Prostate gland (tissue), 2 donors: Measurements from ENCODE around the gene AFF3. TPM values are rescaled to one million over a fixed set of nuclear protein-coding genes. Genes with fewer than 3 reads are reported as not detected.

Experiments
- DNase-seq: peaks from one replicate; pipeline ENCODE4 v3.0.0-alpha.2; 2019; ENCODE audit warnings: low spot score
- H3K27ac ChIP-seq, 2 donors: fragments of 200-600 bp; sonication (generic); 2 replicates each; pipeline ENCODE4 v1.5.1; 2017 to 2019
- H3K27me3 ChIP-seq: fragments of 200-600 bp; sonication (generic); replicated peaks from 2 replicates; pipeline ENCODE4 v1.5.1; 2019; ENCODE audit not compliant: insufficient read depth
- H3K36me3 ChIP-seq, 2 donors: fragments of 200-600 bp; sonication (generic); 1 replicate in 1 of 2; 2 replicates in 1 of 2; pipeline versions ENCODE4 v1.5.1 to v1.8.1; 2017 to 2019
- H3K4me1 ChIP-seq: fragments of 200-600 bp; sonication (generic); replicated peaks from 2 replicates; pipeline ENCODE4 v1.5.1; 2019
- H3K4me3 ChIP-seq, 2 donors: fragments of 200-600 bp; sonication (generic); 2 replicates each; pipeline ENCODE4 v1.5.1; 2017 to 2019
- H3K9me3 ChIP-seq: fragments of 200-600 bp; sonication (generic); 2 replicates; pipeline ENCODE4 v1.5.1; 2017
- POLR2A ChIP-seq: fragments of 450-650 bp; IDR thresholded peaks from one replicate; pipeline ENCODE4 v1.6.1; 2016; ENCODE audit warnings: antibody characterized with exemption, mild to moderate bottlenecking
- POLR2AphosphoS5 ChIP-seq: sonication (generic); formaldehyde crosslinking; IDR thresholded peaks from one replicate; pipeline ENCODE4 v1.6.1; 2017; ENCODE audit warnings: antibody characterized with exemption
- WGBS: methylation state at CpG from one replicate; pipeline ENCODE4 v1.1.5; 2018; 5-methylcytosine and 5-hydroxymethylcytosine counted together
- intact Hi-C: fragments of 100-400 bp; cut with DNase I; formaldehyde crosslinking; loops from one replicate; pipeline ENCODE4 v1.14.2; 2022
- total RNA-seq, 2 donors: library from RNA; depleted of rRNA; stranded (reverse); fragments of >200 nt; gene quantifications; one replicate each; pipeline ENCODE4 v1.1.0, GENCODE V29; 2016
- TF ChIP-seq, protein P1 (sequence below), 4 experiments: fragments of 200-600 bp in 2 of 4; fragments of 450-650 bp in 2 of 4; sonication (generic) in 2 of 4; IDR thresholded peaks; 1 replicate in 3 of 4; 2 replicates in 1 of 4; pipeline ENCODE4 v1.5.1; 2016 to 2019; ENCODE audit warnings: antibody characterized with exemption in 4 of 4, mild to moderate bottlenecking in 2 of 4, moderate library complexity in 2 of 4

Gene AFF3
- total RNA-seq, 2 donors from 2014 or later, result 74.4 to 113 TPM

DNA sequence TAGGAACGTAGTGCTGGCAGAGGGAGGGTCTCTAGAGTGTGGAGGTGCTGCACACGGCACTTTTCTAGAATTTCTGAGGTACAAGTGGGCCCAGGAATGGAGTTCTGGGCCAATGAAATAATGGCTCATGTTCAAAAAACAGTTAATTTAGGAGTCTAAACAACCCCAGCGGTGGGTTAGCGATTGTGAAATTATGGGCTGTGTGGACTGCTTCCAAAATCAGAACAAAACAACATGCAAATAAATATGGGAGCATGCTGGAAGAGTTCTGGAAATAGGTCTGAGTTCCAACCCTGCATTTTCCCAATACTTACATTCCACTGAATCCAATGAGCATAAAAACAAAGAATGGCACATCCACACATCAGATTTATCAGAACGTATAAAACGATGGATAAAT lies 317.6 kb downstream of the AFF3 start:
- no peak overlapping the region for H3K4me3 ChIP-seq
- TF ChIP-seq POLR2A, result no peak
- no peak for TF ChIP-seq POLR2AphosphoS5
- TF ChIP-seq, protein P1, sequence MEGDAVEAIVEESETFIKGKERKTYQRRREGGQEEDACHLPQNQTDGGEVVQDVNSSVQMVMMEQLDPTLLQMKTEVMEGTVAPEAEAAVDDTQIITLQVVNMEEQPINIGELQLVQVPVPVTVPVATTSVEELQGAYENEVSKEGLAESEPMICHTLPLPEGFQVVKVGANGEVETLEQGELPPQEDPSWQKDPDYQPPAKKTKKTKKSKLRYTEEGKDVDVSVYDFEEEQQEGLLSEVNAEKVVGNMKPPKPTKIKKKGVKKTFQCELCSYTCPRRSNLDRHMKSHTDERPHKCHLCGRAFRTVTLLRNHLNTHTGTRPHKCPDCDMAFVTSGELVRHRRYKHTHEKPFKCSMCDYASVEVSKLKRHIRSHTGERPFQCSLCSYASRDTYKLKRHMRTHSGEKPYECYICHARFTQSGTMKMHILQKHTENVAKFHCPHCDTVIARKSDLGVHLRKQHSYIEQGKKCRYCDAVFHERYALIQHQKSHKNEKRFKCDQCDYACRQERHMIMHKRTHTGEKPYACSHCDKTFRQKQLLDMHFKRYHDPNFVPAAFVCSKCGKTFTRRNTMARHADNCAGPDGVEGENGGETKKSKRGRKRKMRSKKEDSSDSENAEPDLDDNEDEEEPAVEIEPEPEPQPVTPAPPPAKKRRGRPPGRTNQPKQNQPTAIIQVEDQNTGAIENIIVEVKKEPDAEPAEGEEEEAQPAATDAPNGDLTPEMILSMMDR (IDR thresholded peaks at IDR 0.05), result no peak
- intact Hi-C loops, result no loop called here
- no peaks in the 10 kb centered on the region for H3K9me3 ChIP-seq
- 83% methylated on average over 6 of the region's 6 CpGs for WGBS
- no peak overlapping the region for H3K27ac ChIP-seq
- H3K4me1 ChIP-seq, result no peaks in the 10 kb centered on the region
- no peaks in the 10 kb centered on the region for H3K27me3 ChIP-seq
- no peaks in the 10 kb centered on the region for H3K36me3 ChIP-seq
- no peak for DNase-seq

DNA sequence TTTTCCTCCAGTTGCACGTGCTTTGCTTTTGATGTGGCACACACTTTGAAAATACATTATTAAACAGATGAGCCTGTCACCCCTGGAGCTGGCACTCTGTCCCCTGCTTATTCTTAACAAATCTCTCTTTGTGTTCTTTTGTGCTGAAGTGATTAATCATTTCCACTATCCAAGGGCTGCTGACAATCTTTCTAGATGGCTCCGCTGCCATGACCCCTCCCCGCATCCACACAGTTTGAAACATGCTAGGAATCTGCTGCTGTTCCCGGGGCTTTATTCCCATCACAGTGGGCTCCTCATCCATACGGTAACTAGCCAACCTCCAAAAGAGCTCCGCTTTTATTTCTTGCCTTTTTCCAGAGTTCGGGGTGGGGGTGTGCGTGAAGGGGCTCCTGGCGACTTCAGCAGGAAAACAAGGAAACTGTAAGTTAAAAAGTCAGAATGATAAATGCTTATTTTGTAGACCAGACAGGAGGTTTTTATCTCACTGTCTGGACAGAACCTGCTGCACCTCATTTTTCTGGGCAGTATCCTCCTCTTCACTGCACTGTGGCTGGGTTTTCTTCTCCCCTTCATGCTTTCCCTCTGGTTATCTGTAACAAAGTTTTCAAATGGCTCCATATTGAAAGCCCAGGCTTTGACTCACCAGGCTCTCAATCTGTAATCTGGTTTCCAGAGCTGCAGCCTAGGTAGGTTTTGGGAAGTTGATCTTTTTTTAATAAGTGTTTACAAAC lies 319.7 kb downstream of the AFF3 start:
- Histone ChIP-seq H3K4me3 (no peak overlapping the region), H3K27ac (no peak overlapping the region), H3K27me3 (no peaks in the 10 kb centered on the region), H3K36me3 (no peaks in the 10 kb centered on the region), H3K9me3 (no peaks in the 10 kb centered on the region), H3K4me1 (no peaks in the 10 kb centered on the region)
- intact Hi-C loops, result no loop called here
- DNase-seq, result no peak
- 51% methylated on average over 9 of the region's 9 CpGs for WGBS
- TF ChIP-seq, protein P1 (IDR thresholded peaks at IDR 0.05), result no peak
- no peak for TF ChIP-seq POLR2AphosphoS5
- TF ChIP-seq POLR2A, result no peak

DNA sequence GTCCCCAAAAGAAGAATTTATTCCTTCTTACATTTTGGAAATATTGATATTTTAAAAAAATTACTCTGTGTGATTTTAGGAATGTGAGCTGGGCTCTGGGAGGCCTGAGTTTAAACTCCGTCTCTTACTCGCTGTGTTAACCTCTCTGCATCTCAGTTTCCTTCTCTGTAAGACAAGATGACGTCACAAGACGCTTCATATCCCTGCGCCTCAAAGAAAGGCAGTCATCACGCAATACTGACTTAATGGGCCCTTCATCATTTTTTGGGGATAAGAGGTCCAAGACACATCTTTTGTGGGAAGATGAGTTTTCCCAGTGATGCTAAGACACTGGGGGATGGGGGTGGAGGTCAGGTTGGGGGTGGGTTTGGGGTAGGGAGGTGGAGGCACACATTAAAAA lies 320.4 kb downstream of the AFF3 start:
- 97% methylated on average over 6 of the region's 6 CpGs for WGBS
- H3K4me1 ChIP-seq, result no peaks in the 10 kb centered on the region
- DNase-seq, result no peak
- H3K9me3 ChIP-seq, result no peaks in the 10 kb centered on the region
- H3K36me3 ChIP-seq, result no peaks in the 10 kb centered on the region
- H3K27ac ChIP-seq, result no peak overlapping the region
- TF ChIP-seq POLR2A (no peak), POLR2AphosphoS5 (no peak)
- TF ChIP-seq, protein P1 (IDR thresholded peaks at IDR 0.05), result no peak
- no peaks in the 10 kb centered on the region for H3K27me3 ChIP-seq
- intact Hi-C loops, result no loop called here
- no peak overlapping the region for H3K4me3 ChIP-seq

DNA sequence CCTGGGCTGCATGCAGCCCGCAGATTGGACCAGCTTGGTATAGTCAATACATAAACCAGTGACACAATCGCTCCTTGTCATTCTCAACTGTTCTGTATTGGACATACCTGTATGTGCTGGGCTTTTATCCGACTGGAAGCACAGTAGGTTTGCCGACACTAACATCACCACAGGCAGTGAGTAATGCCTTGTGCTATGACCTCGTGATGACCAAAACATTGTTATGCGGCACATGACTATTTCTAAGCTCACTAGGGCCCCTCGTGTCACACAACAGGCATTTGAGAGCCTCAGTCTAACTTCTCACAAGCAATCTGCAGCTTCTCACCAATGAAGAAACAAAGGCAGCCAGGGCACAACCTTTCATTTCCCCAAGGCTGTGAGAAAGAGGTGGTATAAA lies 320.8 kb downstream of the AFF3 start:
- Histone ChIP-seq H3K4me3 (no peak overlapping the region), H3K27ac (no peak overlapping the region), H3K4me1 (no peaks in the 10 kb centered on the region), H3K9me3 (no peaks in the 10 kb centered on the region), H3K36me3 (no peaks in the 10 kb centered on the region), H3K27me3 (no peaks in the 10 kb centered on the region)
- intact Hi-C loops, result no loop called here
- WGBS, result 93% methylated on average over 7 of the region's 7 CpGs
- TF ChIP-seq POLR2AphosphoS5 (no peak), POLR2A (no peak)
- TF ChIP-seq, protein P1 (IDR thresholded peaks at IDR 0.05), result no peak
- no peak for DNase-seq

DNA sequence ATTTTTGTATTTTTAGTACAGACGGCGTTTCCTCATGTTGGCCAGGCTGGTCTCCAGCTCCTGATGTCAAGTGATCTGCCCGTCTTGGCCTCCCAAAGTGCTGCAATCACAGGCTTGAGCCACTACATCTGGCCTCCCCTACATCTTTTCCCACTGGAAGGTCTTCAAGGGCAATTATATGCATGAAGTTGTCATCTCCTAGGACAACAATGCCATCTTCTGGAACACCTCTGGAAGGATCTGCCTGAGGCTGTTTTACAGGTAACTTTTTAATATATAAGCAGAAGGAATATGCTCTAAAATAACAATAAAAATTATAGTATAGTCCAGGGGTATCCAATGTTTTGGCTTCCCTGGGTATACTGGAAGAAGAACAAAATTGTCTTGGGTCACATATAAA lies 321.4 kb downstream of the AFF3 start:
- no peaks in the 10 kb centered on the region for H3K9me3 ChIP-seq
- TF ChIP-seq, protein P1 (IDR thresholded peaks at IDR 0.05), result no peak
- TF ChIP-seq POLR2AphosphoS5, result no peak
- no peak for TF ChIP-seq POLR2A
- 96% methylated on average over 3 of the region's 3 CpGs for WGBS
- DNase-seq, result no peak
- H3K4me3 ChIP-seq, result no peak overlapping the region
- H3K27me3 ChIP-seq, result no peaks in the 10 kb centered on the region
- H3K4me1 ChIP-seq, result no peaks in the 10 kb centered on the region
- H3K36me3 ChIP-seq, result no peaks in the 10 kb centered on the region
- H3K27ac ChIP-seq, result no peak overlapping the region
- intact Hi-C loops, result no loop called here
